ENCODE results near the gene NDST1.

- TF ChIP-seq CTCF (IDR thresholded peaks at IDR 0.05) (no peak), ZFX (IDR thresholded peaks at IDR 0.05; ENCODE audit: borderline replicate concordance) (no peak)
These were observed 68.6 kb downstream of the NDST1 start for GRCh38 chr5:150576449-150576949.

Data from 22Rv1 (cell line).